Naive thymus-derived CD4-positive, alpha-beta T cell (primary cell): Measurements from ENCODE around the gene TSPAN18. TPM values are rescaled to one million over a fixed set of nuclear protein-coding genes. Genes with fewer than 3 reads are reported as not detected.

Experiments used
- ATAC-seq: fragments of 150-1000 bp; cut with Tn5 transposase; 2 replicates; pipeline ENCODE4 v1.10.0; 2021; ENCODE audit warnings: mild to moderate bottlenecking, moderate library complexity
- CTCF ChIA-PET: fragments of 350-600 bp; sonication (Branson Sonifier 250); formaldehyde crosslinking; loops from one replicate; lab custom pipeline; 2021; ENCODE audit warnings: antibody characterized with exemption; lab: Charles Lee
- POLR2A ChIA-PET: fragments of 350-600 bp; sonication (Branson Sonifier 250); formaldehyde crosslinking; loops from one replicate; lab custom pipeline; 2021; ENCODE audit warnings: antibody characterized with exemption, inconsistent platforms; lab: Charles Lee
- DNase-seq, 9 donors: peaks; one replicate each; pipeline versions ENCODE4 v3.0.0 to v3.0.0-alpha.2; 2020 to 2022; ENCODE audit warnings: mixed read lengths in 1 of 9
- H3K27ac ChIP-seq: one replicate; pipeline ENCODE4 v1.7.0; 2013; ENCODE audit warnings: mild to moderate bottlenecking, low read depth, low read length, moderate library complexity
- H3K27me3 ChIP-seq, 2 donors: one replicate each; pipeline ENCODE4 v1.7.0; 2013; ENCODE audit warnings: low read length in 2 of 2, mild to moderate bottlenecking in 2 of 2, moderate library complexity in 2 of 2; ENCODE audit not compliant: control insufficient read depth in 2 of 2, insufficient read depth in 2 of 2
- H3K36me3 ChIP-seq, 3 experiments: 1 replicate in 2 of 3; 2 replicates in 1 of 3; pipeline ENCODE4 v1.7.0; 2013; ENCODE audit warnings: low read length in 3 of 3, mild to moderate bottlenecking in 3 of 3, moderate library complexity in 1 of 3; ENCODE audit not compliant: insufficient read depth in 3 of 3, control insufficient read depth in 2 of 3
- H3K4me1 ChIP-seq, 2 donors: one replicate each; pipeline ENCODE4 v1.7.0; 2013; ENCODE audit warnings: low read length in 2 of 2, mild to moderate bottlenecking in 2 of 2, moderate library complexity in 1 of 2; ENCODE audit not compliant: control insufficient read depth in 2 of 2, insufficient read depth in 2 of 2
- H3K4me3 ChIP-seq: 2 replicates; pipeline ENCODE4 v1.7.0; 2013; ENCODE audit warnings: mild to moderate bottlenecking, low read length
- H3K9me3 ChIP-seq, 3 experiments: 1 replicate in 2 of 3; 2 replicates in 1 of 3; pipeline ENCODE4 v1.7.0; 2013; ENCODE audit warnings: low read length in 3 of 3; ENCODE audit not compliant: control insufficient read depth in 2 of 3
- H3K27ac Mint-ChIP-seq, 9 donors: one replicate each; pipeline ENCODE4 v1.8.0; 2020 to 2022; ENCODE audit warnings: mixed read lengths in 9 of 9, mild to moderate bottlenecking in 8 of 9, moderate library complexity in 5 of 9, inconsistent platforms in 2 of 9
- H3K27me3 Mint-ChIP-seq, 5 donors: one replicate each; pipeline ENCODE4 v1.8.0; 2021 to 2022; ENCODE audit warnings: mixed read lengths in 5 of 5, mild to moderate bottlenecking in 1 of 5
- H3K36me3 Mint-ChIP-seq, 5 donors: one replicate each; pipeline ENCODE4 v1.8.0; 2020 to 2022; ENCODE audit warnings: mixed read lengths in 5 of 5, mild to moderate bottlenecking in 3 of 5, inconsistent platforms in 1 of 5
- H3K4me1 Mint-ChIP-seq, 7 donors: one replicate each; pipeline ENCODE4 v1.8.0; 2020 to 2022; ENCODE audit warnings: mixed read lengths in 7 of 7, mild to moderate bottlenecking in 3 of 7, inconsistent platforms in 1 of 7
- H3K4me3 Mint-ChIP-seq, 10 donors: one replicate each; pipeline ENCODE4 v1.8.0; 2020 to 2022; ENCODE audit warnings: mild to moderate bottlenecking in 10 of 10, mixed read lengths in 10 of 10, moderate library complexity in 6 of 10, inconsistent platforms in 2 of 10
- H3K9me3 Mint-ChIP-seq, 11 donors: one replicate each; pipeline ENCODE4 v1.8.0; 2020 to 2022; ENCODE audit warnings: mixed read lengths in 11 of 11, mild to moderate bottlenecking in 4 of 11, inconsistent platforms in 1 of 11, moderate library complexity in 1 of 11
- intact Hi-C, 2 donors: fragments of 100-400 bp; cut with micrococcal nuclease; formaldehyde crosslinking; loops; one replicate each; pipeline ENCODE4 v1.15.1; 2023
- polyA plus RNA-seq, 2 donors: library from polyadenylated mRNA; unstranded; fragments of 300-500 nt; fragmentation: Illumina TruSeq; gene quantifications; one replicate each; pipeline ENCODE4 v1.2.3, GENCODE V29; 2021
- total RNA-seq, 6 experiments: library from RNA in 5 of 6; stranded (reverse) in 5 of 6; gene quantifications; 1 replicate in 5 of 6; 2 replicates in 1 of 6; pipeline ENCODE4 v1.2.3 and lab custom pipeline; 2021 to 2026

TSPAN18 gene
- total and polyA plus RNA-seq, 7 experiments from 2014 or later = 8.8 to 57.0 (median 21.7) TPM

- peaks cover 22 to 57% (median 38%) of the 10 kb centered on the region in 7 donors for H3K4me1 Mint-ChIP-seq
- ChIA-PET POLR2A (interaction anchor here (0.7 kb wide), 1 partner anchor 10 kb away, joined by 3 read pairs; no protein-coding TSS in a partner anchor), CTCF (no interaction called here)
- H3K4me3 ChIP-seq = no peak overlapping the region
- no peak overlapping the region for H3K4me3 Mint-ChIP-seq
- no peaks in the 10 kb centered on the region for H3K27me3 ChIP-seq
- peaks cover 8 to 40% (median 10%) of the 10 kb centered on the region in 5 donors for H3K36me3 Mint-ChIP-seq
- H3K36me3 ChIP-seq = peaks cover 0 to 14% (median 4%) of the 10 kb centered on the region in 3 experiments
- H3K27ac Mint-ChIP-seq = peak overlapping the region in 2 of 9 donors; percentile 25 to 46
- DNase-seq = no peak
- no peaks in the 10 kb centered on the region for H3K9me3 ChIP-seq
- H3K27ac ChIP-seq = no peak overlapping the region
- no peaks in the 10 kb centered on the region for H3K9me3 Mint-ChIP-seq
- intact Hi-C loops = no loop called here
- H3K27me3 Mint-ChIP-seq = peaks cover 0 to 64% (median 0%) of the 10 kb centered on the region in 5 donors
- H3K4me1 ChIP-seq = peaks cover 10 to 20% of the 10 kb centered on the region in 2 donors
- ATAC-seq = no peak
Measured at GRCh38 chr11:44858796-44859527, 132.2 kb downstream of the TSPAN18 start.

- Mint-ChIP-seq H3K36me3 (peaks cover 8 to 40% (median 10%) of the 10 kb centered on the region in 5 donors), H3K4me3 (no peak overlapping the region)
- ATAC-seq = no peak
Measured at GRCh38 chr11:44859528-44859925, 132.8 kb downstream of the TSPAN18 start.

GRCh38 chr11:44860346-44860745 is 133.6 kb downstream of the TSPAN18 start:
- ChIA-PET POLR2A (no interaction called here), CTCF (no interaction called here)
- Histone ChIP-seq H3K4me1 (peaks cover 10 to 20% of the 10 kb centered on the region in 2 donors), H3K27ac (no peak overlapping the region), H3K9me3 (no peaks in the 10 kb centered on the region), H3K27me3 (no peaks in the 10 kb centered on the region), H3K36me3 (peaks cover 0 to 14% (median 4%) of the 10 kb centered on the region in 3 experiments), H3K4me3 (no peak overlapping the region)
- no peaks in the 10 kb centered on the region for H3K9me3 Mint-ChIP-seq
- intact Hi-C loops = no loop called here
- DNase-seq (no peak), ATAC-seq (no peak)
- H3K27me3 Mint-ChIP-seq = peaks cover 0 to 72% (median 0%) of the 10 kb centered on the region in 5 donors
- peaks cover 22 to 57% (median 38%) of the 10 kb centered on the region in 7 donors for H3K4me1 Mint-ChIP-seq
- H3K4me3 Mint-ChIP-seq = peak overlapping the region in 1 of 10 donors; percentile 33
- peaks cover 8 to 46% (median 10%) of the 10 kb centered on the region in 5 donors for H3K36me3 Mint-ChIP-seq
- H3K27ac Mint-ChIP-seq = peak overlapping the region in 2 of 9 donors; percentile 21 to 55

More at GRCh38 chr11:44859528-44859925, 132.8 kb downstream of the TSPAN18 start:
- no peaks in the 10 kb centered on the region for H3K27me3 ChIP-seq
- H3K9me3 ChIP-seq = no peaks in the 10 kb centered on the region
- CTCF ChIA-PET = no interaction called here
- H3K4me3 ChIP-seq = no peak overlapping the region
- Mint-ChIP-seq H3K27ac (no peak overlapping the region), H3K9me3 (no peaks in the 10 kb centered on the region), H3K4me1 (peaks cover 22 to 57% (median 38%) of the 10 kb centered on the region in 7 donors), H3K27me3 (peaks cover 0 to 64% (median 0%) of the 10 kb centered on the region in 5 donors)
- H3K36me3 ChIP-seq = peaks cover 0 to 14% (median 4%) of the 10 kb centered on the region in 3 experiments
- H3K4me1 ChIP-seq = peaks cover 10 to 20% of the 10 kb centered on the region in 2 donors
- intact Hi-C loops = no loop called here
- no peak for DNase-seq
- no peak overlapping the region for H3K27ac ChIP-seq
- POLR2A ChIA-PET = interaction anchor here (0.7 kb wide), 1 partner anchor 9 kb away, joined by 3 read pairs; no protein-coding TSS in a partner anchor

GRCh38 chr11:44861849-44862557 is 135.2 kb downstream of the TSPAN18 start:
- Mint-ChIP-seq H3K27ac (peak overlapping the region in 4 of 9 donors; percentile 42 to 76 (median 62)), H3K36me3 (peaks cover 4 to 48% (median 10%) of the 10 kb centered on the region in 5 donors), H3K27me3 (peaks cover 0 to 71% (median 0%) of the 10 kb centered on the region in 5 donors), H3K4me3 (peak overlapping the region in 6 of 10 donors; percentile 17 to 73 (median 45)), H3K9me3 (no peaks in the 10 kb centered on the region), H3K4me1 (peaks cover 20 to 47% (median 38%) of the 10 kb centered on the region in 7 donors)
- Histone ChIP-seq H3K27ac (no peak overlapping the region), H3K9me3 (no peaks in the 10 kb centered on the region), H3K4me1 (peaks cover 10 to 18% of the 10 kb centered on the region in 2 donors), H3K27me3 (no peaks in the 10 kb centered on the region), H3K36me3 (peaks cover 0 to 19% (median 4%) of the 10 kb centered on the region in 3 experiments), H3K4me3 (no peak overlapping the region)
- ChIA-PET POLR2A (no interaction called here), CTCF (interaction anchor here (0.5 kb wide), 1 partner anchor 34 kb away, joined by 3 read pairs; no protein-coding TSS in a partner anchor)
- peak; percentile 96 for ATAC-seq
- intact Hi-C loops = no loop called here
- peak in 3 of 9 donors; percentile 8 to 81 (median 21) for DNase-seq

GRCh38 chr11:44862558-44863101 is 135.9 kb downstream of the TSPAN18 start:
- CTCF ChIA-PET = interaction anchor here (0.5 kb wide), 1 partner anchor 34 kb away, joined by 3 read pairs; no protein-coding TSS in a partner anchor
- Histone ChIP-seq H3K4me1 (peaks cover 10 to 17% of the 10 kb centered on the region in 2 donors), H3K4me3 (no peak overlapping the region), H3K36me3 (peaks cover 0 to 19% (median 4%) of the 10 kb centered on the region in 3 experiments), H3K27me3 (no peaks in the 10 kb centered on the region), H3K9me3 (no peaks in the 10 kb centered on the region), H3K27ac (no peak overlapping the region)
- Mint-ChIP-seq H3K27ac (peak overlapping the region in 3 of 9 donors; percentile 42 to 76 (median 63)), H3K36me3 (peaks cover 4 to 45% (median 10%) of the 10 kb centered on the region in 5 donors), H3K27me3 (peaks cover 0 to 70% (median 0%) of the 10 kb centered on the region in 5 donors), H3K4me3 (peak overlapping the region in 6 of 10 donors; percentile 2 to 73 (median 35)), H3K9me3 (no peaks in the 10 kb centered on the region), H3K4me1 (peaks cover 23 to 46% (median 38%) of the 10 kb centered on the region in 7 donors)
- intact Hi-C loops = no loop called here
- POLR2A ChIA-PET = no interaction called here
- no peak for ATAC-seq
- DNase-seq = no peak

- ChIA-PET CTCF (no interaction called here), POLR2A (no interaction called here)
- ATAC-seq (no peak), DNase-seq (no peak)
- intact Hi-C loops = no loop called here
- Mint-ChIP-seq H3K4me1 (peaks cover 25 to 49% (median 36%) of the 10 kb centered on the region in 7 donors), H3K9me3 (no peaks in the 10 kb centered on the region), H3K4me3 (no peak overlapping the region), H3K27me3 (peaks cover 0 to 66% (median 0%) of the 10 kb centered on the region in 5 donors), H3K27ac (no peak overlapping the region), H3K36me3 (peaks cover 4 to 46% (median 11%) of the 10 kb centered on the region in 5 donors)
- H3K27ac ChIP-seq = no peak overlapping the region
- H3K36me3 ChIP-seq = peaks cover 0 to 19% (median 4%) of the 10 kb centered on the region in 3 experiments
- H3K4me1 ChIP-seq = peaks cover 10 to 17% of the 10 kb centered on the region in 2 donors
- no peak overlapping the region for H3K4me3 ChIP-seq
- no peaks in the 10 kb centered on the region for H3K9me3 ChIP-seq
- no peaks in the 10 kb centered on the region for H3K27me3 ChIP-seq
Measured at GRCh38 chr11:44863231-44863630, 136.5 kb downstream of the TSPAN18 start.
